Thymus (tissue), 14 donors: ENCODE measurements around the gene EPG5. TPM values are rescaled to one million over a fixed set of nuclear protein-coding genes. Genes with fewer than 3 reads are reported as not detected.
A peak's percentile ranks its signal among the peaks of the same experiment; 100 is the strongest.

Experiments
- DNase-seq, 9 donors: peaks; one replicate each; pipeline ENCODE4 v3.0.0-alpha.2; 2013; ENCODE audit warnings: low spot score in 9 of 9, low read depth in 6 of 9, missing footprints in 1 of 9
- H3K27ac ChIP-seq, 2 donors: one replicate each; pipeline ENCODE4 v1.5.1; 2013; ENCODE audit warnings: control low read depth in 1 of 2, low read depth in 1 of 2, low read length in 1 of 2, mild to moderate bottlenecking in 1 of 2, moderate library complexity in 1 of 2
- H3K27me3 ChIP-seq, 2 donors: one replicate each; pipeline ENCODE4 v1.5.1; 2013; ENCODE audit warnings: low read length in 1 of 2; ENCODE audit not compliant: control insufficient read depth in 2 of 2, insufficient read depth in 1 of 2
- H3K36me3 ChIP-seq, 2 donors: one replicate each; pipeline ENCODE4 v1.5.1; 2013; ENCODE audit warnings: low read length in 1 of 2, mild to moderate bottlenecking in 1 of 2, moderate library complexity in 1 of 2; ENCODE audit not compliant: control insufficient read depth in 2 of 2, insufficient read depth in 2 of 2
- H3K4me1 ChIP-seq, 2 donors: one replicate each; pipeline ENCODE4 v1.5.1; 2013; ENCODE audit warnings: low read length in 2 of 2; ENCODE audit not compliant: control insufficient read depth in 2 of 2, insufficient read depth in 2 of 2
- H3K4me3 ChIP-seq, 2 donors: one replicate each; pipeline ENCODE4 v1.5.1; 2013; ENCODE audit warnings: low read length in 2 of 2, control low read depth in 1 of 2, mild to moderate bottlenecking in 1 of 2
- H3K9me3 ChIP-seq, 2 donors: one replicate each; pipeline ENCODE4 v1.5.1; 2013; ENCODE audit warnings: low read length in 1 of 2, mild to moderate bottlenecking in 1 of 2; ENCODE audit not compliant: control insufficient read depth in 2 of 2, insufficient read depth in 1 of 2
- WGBS: extraction: QIAGEN DNeasy Blood & Tissue Kit; methylation state at CpG from one replicate; pipeline ENCODE4 v1.1.7; 2013; 5-methylcytosine and 5-hydroxymethylcytosine counted together
- long read RNA-seq, 10 donors: transcript quantifications; one replicate each; lab custom pipeline, GENCODE V29; 2026
- polyA plus RNA-seq: library from polyadenylated mRNA; stranded (reverse); fragments of 200-250 nt; gene quantifications from one replicate; pipeline ENCODE4 v1.2.3, GENCODE V29; 2013
- total RNA-seq: library from RNA; stranded (reverse); fragments of 120-200 nt; gene quantifications from one replicate; pipeline ENCODE4 v1.2.4, GENCODE V29; 2013
- donor health status: healthy.

The EPG5 gene, protein sequence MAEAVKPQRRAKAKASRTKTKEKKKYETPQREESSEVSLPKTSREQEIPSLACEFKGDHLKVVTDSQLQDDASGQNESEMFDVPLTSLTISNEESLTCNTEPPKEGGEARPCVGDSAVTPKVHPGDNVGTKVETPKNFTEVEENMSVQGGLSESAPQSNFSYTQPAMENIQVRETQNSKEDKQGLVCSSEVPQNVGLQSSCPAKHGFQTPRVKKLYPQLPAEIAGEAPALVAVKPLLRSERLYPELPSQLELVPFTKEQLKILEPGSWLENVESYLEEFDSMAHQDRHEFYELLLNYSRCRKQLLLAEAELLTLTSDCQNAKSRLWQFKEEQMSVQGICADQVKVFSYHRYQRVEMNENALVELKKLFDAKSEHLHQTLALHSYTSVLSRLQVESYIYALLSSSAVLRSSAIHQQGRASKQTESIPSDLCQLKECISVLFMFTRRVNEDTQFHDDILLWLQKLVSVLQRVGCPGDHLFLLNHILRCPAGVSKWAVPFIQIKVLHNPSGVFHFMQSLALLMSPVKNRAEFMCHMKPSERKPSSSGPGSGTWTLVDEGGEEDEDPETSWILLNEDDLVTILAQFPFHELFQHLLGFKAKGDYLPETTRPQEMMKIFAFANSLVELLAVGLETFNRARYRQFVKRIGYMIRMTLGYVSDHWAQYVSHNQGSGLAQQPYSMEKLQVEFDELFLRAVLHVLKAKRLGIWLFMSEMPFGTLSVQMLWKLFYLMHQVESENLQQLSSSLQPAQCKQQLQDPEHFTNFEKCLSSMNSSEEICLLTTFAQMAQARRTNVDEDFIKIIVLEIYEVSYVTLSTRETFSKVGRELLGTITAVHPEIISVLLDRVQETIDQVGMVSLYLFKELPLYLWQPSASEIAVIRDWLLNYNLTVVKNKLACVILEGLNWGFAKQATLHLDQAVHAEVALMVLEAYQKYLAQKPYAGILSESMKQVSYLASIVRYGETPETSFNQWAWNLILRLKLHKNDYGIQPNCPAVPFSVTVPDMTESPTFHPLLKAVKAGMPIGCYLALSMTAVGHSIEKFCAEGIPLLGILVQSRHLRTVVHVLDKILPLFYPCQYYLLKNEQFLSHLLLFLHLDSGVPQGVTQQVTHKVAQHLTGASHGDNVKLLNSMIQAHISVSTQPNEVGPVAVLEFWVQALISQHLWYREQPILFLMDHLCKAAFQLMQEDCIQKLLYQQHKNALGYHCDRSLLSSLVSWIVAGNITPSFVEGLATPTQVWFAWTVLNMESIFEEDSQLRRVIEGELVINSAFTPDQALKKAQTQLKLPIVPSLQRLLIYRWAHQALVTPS (N-terminal part only)
- total RNA-seq (14.9 TPM), polyA plus RNA-seq (10.7 TPM)
- long read RNA-seq, donor 1, partial matches to known transcripts, result 5 of 5 reads
- long read RNA-seq, donor 1, other reads (novel, unspliced or antisense), result 0 of 5 reads
- long read RNA-seq, donor 2, partial matches to known transcripts, result 17 of 17 reads
- long read RNA-seq, donor 2, other reads (novel, unspliced or antisense), result 0 of 17 reads
- long read RNA-seq, donor 3, result 0 reads
- long read RNA-seq, donor 4, full-length matches to known transcripts, result 1 of 1 reads
- long read RNA-seq, donor 4, partial matches to known transcripts, result 0 of 1 reads
- long read RNA-seq, donor 4, other reads (novel, unspliced or antisense), result 0 of 1 reads
- long read RNA-seq, donor 5, partial matches to known transcripts, result 5 of 6 reads
- long read RNA-seq, donor 5, other reads (novel, unspliced or antisense), result 0 of 6 reads
- long read RNA-seq, donor 6, partial matches to known transcripts, result 0 of 1 reads
- long read RNA-seq, donor 6, other reads (novel, unspliced or antisense), result 0 of 1 reads
- long read RNA-seq, donor 7, result 0 reads
- long read RNA-seq, donor 8, result 0 reads
- long read RNA-seq, donor 9, result 0 reads
- long read RNA-seq, donor 10, result 0 reads

DNA sequence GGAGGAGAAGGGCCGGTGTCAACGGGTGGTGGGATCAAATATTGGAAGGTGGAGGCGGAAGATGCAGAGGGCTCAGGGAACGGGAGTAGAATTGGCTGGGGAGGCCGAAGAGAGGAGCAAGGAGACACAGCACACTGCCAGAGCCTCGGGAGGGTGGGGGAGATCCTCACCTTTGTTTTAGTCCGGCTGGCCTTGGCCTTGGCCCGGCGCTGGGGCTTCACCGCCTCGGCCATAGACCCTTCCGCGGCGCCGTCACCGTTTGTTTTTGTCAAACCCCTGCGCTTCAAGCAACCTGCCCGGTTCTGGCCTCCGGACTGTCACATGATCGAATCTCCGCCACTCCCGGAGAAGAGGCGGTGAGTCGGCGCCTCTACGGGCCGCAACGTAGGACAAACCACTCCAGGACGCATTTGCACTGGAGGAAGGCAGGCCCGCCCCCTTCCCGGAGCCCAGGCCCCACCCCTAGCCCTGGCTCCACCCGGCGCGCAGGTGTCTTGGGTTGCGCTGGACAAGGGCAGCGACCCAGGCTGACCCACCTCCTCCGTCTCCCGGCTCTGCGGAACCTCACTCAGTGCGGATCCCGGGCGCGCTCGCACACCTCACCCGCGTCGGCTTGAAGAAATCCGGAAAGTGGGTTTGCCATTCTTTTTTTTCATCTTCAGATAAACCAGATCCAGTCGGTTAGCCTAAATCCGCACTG, at the start of gene EPG5:
Gene EPG5, minus strand, starts transcription at position 323 of the 700 bp plus-strand sequence. Its CDS starts 90 bp downstream, at position 233.
- WGBS, result under 1% methylated on average over 50 of the region's 50 CpGs
- Histone ChIP-seq H3K27ac (peak within 1 kb of the TSS; percentile 77 to 80), H3K4me3 (peak within 1 kb of the TSS; percentile 90 to 96), H3K36me3 (peaks cover 0 to 3% of the 10 kb centered on the region in 2 donors), H3K4me1 (peaks cover 0 to 16% of the 10 kb centered on the region in 2 donors), H3K27me3 (no peaks in the 10 kb centered on the region), H3K9me3 (no peaks in the 10 kb centered on the region)
- DNase-seq, result peak; percentile 74 to 97 (median 93)

DNA sequence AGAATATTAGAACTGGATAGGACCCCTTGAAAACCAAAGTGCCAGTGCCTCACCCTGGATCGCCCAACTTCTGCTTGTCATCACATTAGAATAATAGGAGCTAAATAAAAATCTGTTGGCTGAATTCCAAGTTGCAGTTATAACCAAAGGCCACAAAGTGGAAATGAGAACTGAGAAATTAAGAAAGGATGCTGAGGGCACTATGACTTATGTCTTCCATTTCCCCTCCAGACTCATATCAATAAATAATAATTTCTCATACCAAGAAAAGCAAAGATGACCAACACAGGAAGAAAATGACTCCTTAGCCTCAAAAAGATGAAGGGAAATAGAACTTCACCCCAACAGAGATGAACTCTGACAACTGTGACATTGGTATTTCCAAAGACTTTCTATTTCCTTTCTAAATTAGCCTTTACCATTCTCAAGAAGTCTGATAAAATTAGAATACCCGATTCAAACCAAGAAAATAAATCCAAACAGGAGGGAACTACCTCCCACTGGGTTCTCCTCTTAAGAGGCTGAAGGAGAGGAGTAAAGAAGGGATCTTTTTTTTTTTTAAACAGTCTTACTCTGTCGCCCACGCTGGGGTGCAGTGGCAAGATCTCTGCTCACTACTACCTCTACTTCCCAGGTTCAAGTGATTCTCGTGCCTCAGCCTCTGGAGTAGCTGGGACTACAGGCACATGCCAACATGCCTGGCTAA, 46.5 kb upstream of the EPG5 start:
- Histone ChIP-seq H3K36me3 (no peaks in the 10 kb centered on the region), H3K4me1 (no peaks in the 10 kb centered on the region), H3K27ac (no peak overlapping the region), H3K27me3 (no peaks in the 10 kb centered on the region), H3K4me3 (no peak overlapping the region), H3K9me3 (no peaks in the 10 kb centered on the region)
- no peak for DNase-seq
- WGBS, result 80% methylated on average over 5 of the region's 5 CpGs

DNA sequence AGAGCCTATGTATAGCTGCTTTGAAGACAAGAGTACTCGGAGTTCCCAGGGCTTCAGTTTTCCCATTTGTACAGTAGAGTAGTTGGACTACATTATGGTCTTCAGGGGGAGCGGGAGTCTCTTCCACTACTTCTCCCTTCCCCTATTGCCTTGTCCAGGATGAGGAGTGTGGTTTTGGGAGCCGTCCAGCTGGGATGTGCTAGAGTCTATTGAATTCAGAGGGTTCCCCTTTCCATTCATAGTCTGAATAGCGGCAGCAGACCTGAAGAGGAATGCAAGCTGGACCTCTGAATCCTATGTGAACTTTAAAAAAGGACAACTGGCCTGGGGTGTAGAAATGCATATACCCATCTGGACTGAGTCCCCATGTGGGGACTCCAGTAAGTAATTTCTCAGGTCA, 43.5 kb upstream of the EPG5 start:
- Histone ChIP-seq H3K4me1 (no peaks in the 10 kb centered on the region), H3K27ac (no peak overlapping the region), H3K27me3 (no peaks in the 10 kb centered on the region), H3K9me3 (no peaks in the 10 kb centered on the region), H3K4me3 (no peak overlapping the region), H3K36me3 (no peaks in the 10 kb centered on the region)
- WGBS, result 96% methylated on average over 4 of the region's 4 CpGs
- DNase-seq, result no peak

DNA sequence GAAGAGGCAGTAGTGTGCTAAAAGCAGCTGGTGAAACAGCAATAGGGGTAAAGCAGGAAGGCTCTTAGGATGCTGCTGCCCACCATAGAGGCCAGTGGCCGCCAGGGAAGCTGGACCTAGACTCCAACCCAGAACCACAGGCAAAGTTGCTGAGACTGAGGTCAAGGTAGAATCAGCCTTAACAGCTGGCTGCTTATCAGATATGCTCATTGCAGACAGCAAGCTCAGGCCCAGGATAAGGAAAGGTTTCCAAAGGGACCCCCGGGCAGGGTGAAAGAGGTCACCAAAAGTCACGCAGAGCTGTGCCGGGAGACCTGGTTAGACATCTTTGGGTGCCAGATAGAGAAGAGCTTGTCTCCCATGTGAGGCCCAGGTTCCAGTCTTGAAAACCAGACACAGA, 42.9 kb upstream of the EPG5 start:
- Histone ChIP-seq H3K9me3 (no peaks in the 10 kb centered on the region), H3K4me1 (no peaks in the 10 kb centered on the region), H3K27ac (peak overlapping the region in 1 of 2 donors; percentile 5), H3K36me3 (no peaks in the 10 kb centered on the region), H3K27me3 (no peaks in the 10 kb centered on the region), H3K4me3 (no peak overlapping the region)
- DNase-seq, result no peak
- 97% methylated on average over 4 of the region's 4 CpGs for WGBS

DNA sequence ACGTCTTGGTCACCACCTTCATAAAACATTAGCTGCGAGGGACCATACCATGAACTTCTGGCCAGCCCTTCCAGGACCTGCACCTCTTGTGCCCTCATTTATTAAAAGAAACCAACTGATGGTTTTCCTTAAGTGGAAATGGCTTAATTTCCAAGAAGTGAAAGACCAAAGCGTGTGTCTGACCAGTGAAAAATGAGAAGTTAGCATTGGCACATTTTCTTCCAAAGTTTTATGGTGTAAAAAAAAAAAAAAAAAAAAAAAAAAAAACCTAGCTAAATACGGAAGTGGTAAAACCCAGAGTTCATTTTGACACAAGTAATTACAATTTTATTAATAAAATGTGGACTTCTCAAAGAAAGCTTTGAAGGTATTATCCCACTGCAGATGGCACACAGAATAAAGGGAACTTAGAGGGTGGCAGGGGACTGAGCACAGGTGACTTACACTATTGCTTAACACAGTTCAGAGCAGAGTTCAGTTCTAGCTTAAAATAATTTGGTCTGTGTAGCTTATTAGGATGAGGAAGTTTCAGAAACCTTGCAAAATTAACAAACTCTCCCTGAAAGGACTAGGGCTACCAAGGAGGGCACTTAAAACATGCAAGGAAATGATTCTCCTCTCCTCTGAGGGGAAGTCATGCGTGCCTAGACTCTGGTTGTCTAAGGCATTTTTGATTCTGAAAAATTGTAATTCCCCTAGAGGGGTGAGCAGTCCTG, 42.2 kb upstream of the EPG5 start:
- Histone ChIP-seq H3K4me3 (no peak overlapping the region), H3K9me3 (no peaks in the 10 kb centered on the region), H3K4me1 (no peaks in the 10 kb centered on the region), H3K27ac (no peak overlapping the region), H3K36me3 (no peaks in the 10 kb centered on the region), H3K27me3 (no peaks in the 10 kb centered on the region)
- no peak for DNase-seq
- 87% methylated on average over 5 of the region's 5 CpGs for WGBS

DNA sequence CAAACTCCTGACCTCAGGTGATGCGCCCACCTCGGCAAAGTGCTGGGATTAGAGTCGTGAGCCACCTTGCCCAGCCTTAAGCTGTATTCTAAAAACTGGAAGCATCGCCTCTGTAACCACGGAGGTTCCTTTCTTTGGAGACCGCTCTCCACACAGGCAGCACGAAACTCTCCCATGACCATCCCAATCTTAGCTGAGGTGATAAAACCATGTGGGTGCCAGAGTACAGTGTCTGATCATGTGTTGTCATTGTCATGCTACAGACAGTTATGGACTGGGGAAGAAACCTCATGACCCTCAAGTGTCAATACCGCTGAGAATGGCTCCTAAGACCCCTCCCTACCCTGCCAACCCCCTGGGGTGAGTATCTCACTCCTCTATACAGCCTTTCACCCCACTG, 41.4 kb upstream of the EPG5 start:
- H3K36me3 ChIP-seq, result no peaks in the 10 kb centered on the region
- H3K27ac ChIP-seq, result no peak overlapping the region
- H3K27me3 ChIP-seq, result no peaks in the 10 kb centered on the region
- no peaks in the 10 kb centered on the region for H3K4me1 ChIP-seq
- DNase-seq, result no peak
- WGBS, result 96% methylated on average over 8 of the region's 8 CpGs
- no peak overlapping the region for H3K4me3 ChIP-seq
- H3K9me3 ChIP-seq, result no peaks in the 10 kb centered on the region

DNA sequence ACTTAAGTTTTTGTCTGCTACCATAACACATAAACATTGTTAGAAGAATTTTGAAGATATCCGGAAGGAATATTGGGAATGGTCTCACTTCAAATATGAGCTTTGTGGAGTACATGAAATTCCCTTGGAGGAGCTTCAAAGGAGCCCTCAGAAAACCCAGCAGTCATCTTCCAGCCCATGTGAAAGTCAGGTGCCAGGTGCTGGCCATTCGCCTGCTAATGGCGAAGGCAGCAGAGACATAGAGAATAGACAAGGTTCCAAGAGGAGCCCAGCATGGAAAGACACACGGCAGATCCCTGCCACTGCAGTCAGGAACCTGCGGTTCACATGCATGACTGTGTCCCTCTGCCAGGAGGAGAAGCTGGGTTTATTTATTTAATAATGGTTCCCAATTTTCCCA, 40.0 kb upstream of the EPG5 start:
- Histone ChIP-seq H3K9me3 (peaks cover 0 to 6% of the 10 kb centered on the region in 2 donors), H3K4me1 (no peaks in the 10 kb centered on the region), H3K36me3 (no peaks in the 10 kb centered on the region), H3K27ac (no peak overlapping the region), H3K27me3 (no peaks in the 10 kb centered on the region), H3K4me3 (no peak overlapping the region)
- 97% methylated on average over 5 of the region's 5 CpGs for WGBS
- DNase-seq, result no peak
